Activated CD4-positive, alpha-beta T cell treated with anti-CD3 and anti-CD28 coated beads, Interleukin-2, Interleukin-6, amounts not matched to agents 100 ng/mL and 50 ng/mL, durations not matched to agents 16 hours and 8 hours (primary cell): ENCODE measurements around the gene SASH1.

Experiments
- DNase-seq: peaks from one replicate; pipeline ENCODE4 v3.0.0-alpha.2; 2020

SASH1 gene

GRCh38 chr6:148407372-148407771 lies 64.7 kb downstream of the SASH1 start:
- DNase-seq: no peak

- DNase-seq: no peak
Measured at GRCh38 chr6:148413321-148414091, 70.9 kb downstream of the SASH1 start.

GRCh38 chr6:148414092-148414489 lies 71.5 kb downstream of the SASH1 start:
- DNase-seq: no peak

- DNase-seq: no peak
Measured at GRCh38 chr6:148414836-148415235, 72.2 kb downstream of the SASH1 start.

- DNase-seq: no peak
Measured at GRCh38 chr6:148415511-148416260, 73.0 kb downstream of the SASH1 start.

- DNase-seq: no peak
Measured at GRCh38 chr6:148416330-148416965, 73.8 kb downstream of the SASH1 start.

- no peak for DNase-seq
Measured at GRCh38 chr6:148417045-148417444, 74.4 kb downstream of the SASH1 start.

- no peak for DNase-seq
Measured at GRCh38 chr6:148419430-148419829, 76.8 kb downstream of the SASH1 start.

GRCh38 chr6:148422085-148422484 lies 79.4 kb downstream of the SASH1 start:
- DNase-seq: no peak

- no peak for DNase-seq
Measured at GRCh38 chr6:148423133-148423532, 80.5 kb downstream of the SASH1 start.

- no peak for DNase-seq
Measured at GRCh38 chr6:148423601-148424270, 81.1 kb downstream of the SASH1 start.

- no peak for DNase-seq
Measured at GRCh38 chr6:148425443-148425842, 82.8 kb downstream of the SASH1 start.

GRCh38 chr6:148426317-148426977 lies 83.8 kb downstream of the SASH1 start:
- DNase-seq: no peak

GRCh38 chr6:148427333-148427732 lies 84.7 kb downstream of the SASH1 start:
- DNase-seq: no peak

GRCh38 chr6:148429423-148429822 lies 86.8 kb downstream of the SASH1 start:
- no peak for DNase-seq

- DNase-seq: no peak
Measured at GRCh38 chr6:148430897-148431296, 88.3 kb downstream of the SASH1 start.

GRCh38 chr6:148431413-148431812 lies 88.8 kb downstream of the SASH1 start:
- no peak for DNase-seq

GRCh38 chr6:148431840-148432239 lies 89.2 kb downstream of the SASH1 start:
- DNase-seq: no peak

GRCh38 chr6:148432462-148433195 lies 90.0 kb downstream of the SASH1 start:
- no peak for DNase-seq

- no peak for DNase-seq
Measured at GRCh38 chr6:148435386-148435785, 92.7 kb downstream of the SASH1 start.

GRCh38 chr6:148436466-148436865 lies 93.8 kb downstream of the SASH1 start:
- DNase-seq: no peak

GRCh38 chr6:148438632-148439031 lies 96.0 kb downstream of the SASH1 start:
- no peak for DNase-seq
